Measurements from ENCODE around the gene DGCR2.
"Not testable (repeated sequence)": the region's sequence is repeated elsewhere in the genome, so short reads cannot be mapped to it uniquely, and the experiment has no call there.

Gene DGCR2

GRCh38 chr22:19022755-19023154 lies 99.5 kb downstream of the DGCR2 start:
- DNase-seq: no peak

GRCh38 chr22:19019679-19020032 lies 102.6 kb downstream of the DGCR2 start:
- no peak for DNase-seq

GRCh38 chr22:19019029-19019678 lies 103.1 kb downstream of the DGCR2 start:
- no peak for DNase-seq

GRCh38 chr22:19018256-19018655 lies 104.0 kb downstream of the DGCR2 start:
- DNase-seq: no peak

- no peak for DNase-seq
Observed at GRCh38 chr22:19016081-19016766, 106.0 kb downstream of the DGCR2 start.

- no peak for DNase-seq
Observed at GRCh38 chr22:19014886-19015285, 107.3 kb downstream of the DGCR2 start.

GRCh38 chr22:19013881-19014598 lies 108.2 kb downstream of the DGCR2 start:
- DNase-seq: not testable (repeated sequence)

- not testable (repeated sequence) for DNase-seq
Observed at GRCh38 chr22:19013411-19013810, 108.8 kb downstream of the DGCR2 start.

- DNase-seq: no peak
Observed at GRCh38 chr22:19012308-19012986, 109.8 kb downstream of the DGCR2 start.

GRCh38 chr22:19011611-19012010 lies 110.6 kb downstream of the DGCR2 start:
- DNase-seq: not testable (repeated sequence)

GRCh38 chr22:19011075-19011474 lies 111.1 kb downstream of the DGCR2 start:
- no peak for DNase-seq

GRCh38 chr22:19005905-19006304 lies 116.3 kb downstream of the DGCR2 start:
- no peak for DNase-seq

GRCh38 chr22:19004471-19004870 lies 117.7 kb downstream of the DGCR2 start:
- no peak for DNase-seq

- DNase-seq: no peak
Observed at GRCh38 chr22:19003508-19003907, 118.7 kb downstream of the DGCR2 start.

- DNase-seq: no peak
Observed at GRCh38 chr22:19002684-19003038, 119.6 kb downstream of the DGCR2 start.

- DNase-seq: no peak
Observed at GRCh38 chr22:19001204-19001603, 121.0 kb downstream of the DGCR2 start.

GRCh38 chr22:19000106-19000505 lies 122.1 kb downstream of the DGCR2 start:
- not testable (repeated sequence) for DNase-seq

- no peak for DNase-seq
Observed at GRCh38 chr22:18999416-18999815, 122.8 kb downstream of the DGCR2 start.

GRCh38 chr22:18999008-18999407 lies 123.2 kb downstream of the DGCR2 start:
- DNase-seq: no peak

GRCh38 chr22:18997925-18998315 lies 124.3 kb downstream of the DGCR2 start:
- no peak for DNase-seq

- no peak for DNase-seq
Observed at GRCh38 chr22:18997306-18997924, 124.8 kb downstream of the DGCR2 start.

GRCh38 chr22:18996376-18996900 lies 125.8 kb downstream of the DGCR2 start:
- DNase-seq: no peak

GRCh38 chr22:18995327-18995711 lies 126.9 kb downstream of the DGCR2 start:
- no peak for DNase-seq

Measured in MV-4-11 (cell line).